K562 (cell line): ENCODE results near the gene ATG7. TPM values are rescaled to one million over a fixed set of nuclear protein-coding genes. Genes with fewer than 3 reads are reported as not detected.

Experiments used
- ATAC-seq: fragments of 200-7000 bp; cut with Tn5 transposase; 3 replicates; pipeline ENCODE4 v1.9.1; 2020; ENCODE audit warnings: moderate library complexity
- BruUV-seq: library from RNA; stranded (reverse); fragments of 400-500 nt; replicated peaks from 2 replicates; lab custom pipeline; 2021; lab: Mats Ljungman, UMichigan
- CTCF ChIA-PET: fragments of 300-600 bp; formaldehyde crosslinking; extraction: SDS; loops from one replicate; lab custom pipeline; 2021; ENCODE audit warnings: low intra/inter-chr PET ratio; lab: Yijun Ruan, JAX
- POLR2A ChIA-PET: fragments of 300-600, 350-650 bp; sonication (Branson Sonifier 250); formaldehyde crosslinking; extraction: SDS; loops from one replicate; lab custom pipeline; 2021; ENCODE audit warnings: antibody characterized with exemption, inconsistent platforms; lab: Yijun Ruan, JAX
- DNase-seq, 4 experiments: peaks; one replicate each; pipeline versions ENCODE4 v3.0.0 to v3.0.0-alpha.2; 2011 to 2018; ENCODE audit warnings: low spot score in 3 of 4, mixed read lengths in 3 of 4; ENCODE audit errors: extremely low read depth in 1 of 4
- FAIRE-seq: peaks from 2 replicates; lab custom pipeline; 2011; peaks lifted over from hg19 to GRCh38; lab: Jason Lieb, UNC
- H2AFZ ChIP-seq: 2 replicates; pipeline ENCODE4 v1.6.0; 2011; ENCODE audit warnings: low read depth, low read length, control low read depth, inconsistent platforms
- H3K27ac ChIP-seq: fragments of 200-600 bp; 3 replicates; pipeline ENCODE4 v1.8.0; 2011; ENCODE audit warnings: low read depth, mild to moderate bottlenecking, control low read depth, inconsistent platforms, low read length, moderate library complexity, mixed read lengths; ENCODE audit errors: extremely low read depth
- H3K27me3 ChIP-seq, 2 experiments: fragments of 300-600 bp in 1 of 2; 2 replicates in 1 of 2; 3 replicates in 1 of 2; pipeline versions ENCODE4 v1.6.0 to v1.8.0; 2011; ENCODE audit warnings: inconsistent platforms in 2 of 2, low read length in 2 of 2, mild to moderate bottlenecking in 1 of 2, mixed read lengths in 1 of 2, moderate library complexity in 1 of 2; ENCODE audit not compliant: control insufficient read depth in 2 of 2, insufficient read depth in 2 of 2
- H3K36me3 ChIP-seq: fragments of 300-600 bp; 3 replicates; pipeline ENCODE4 v1.8.0; 2011; ENCODE audit warnings: mild to moderate bottlenecking, low read length, inconsistent platforms; ENCODE audit not compliant: control insufficient read depth, insufficient read depth
- H3K4me1 ChIP-seq, 2 experiments: fragments of 200-600 bp in 1 of 2; replicated peaks in 1 of 2; 2 replicates in 1 of 2; 3 replicates in 1 of 2; pipeline versions ENCODE4 v1.5.1 to v1.8.0; 2011; ENCODE audit warnings: inconsistent platforms in 2 of 2, low read length in 2 of 2, mild to moderate bottlenecking in 1 of 2, mixed read lengths in 1 of 2, moderate library complexity in 1 of 2; ENCODE audit not compliant: control insufficient read depth in 2 of 2, insufficient read depth in 2 of 2
- H3K4me2 ChIP-seq: 2 replicates; pipeline ENCODE4 v1.6.1; 2011; ENCODE audit warnings: low read length, control low read depth, inconsistent platforms, mixed read lengths; ENCODE audit not compliant: insufficient read depth
- H3K4me3 ChIP-seq: fragments of 200-600 bp; sonication (generic), shearing (Covaris generic); 2 replicates; pipeline ENCODE4 v1.5.1; 2016; ENCODE audit warnings: control low read depth, inconsistent platforms
- H3K79me2 ChIP-seq: fragments of 200-600 bp; 3 replicates; pipeline ENCODE4 v1.8.0; 2011; ENCODE audit warnings: low read length, inconsistent platforms; ENCODE audit not compliant: control insufficient read depth, insufficient read depth
- H3K9ac ChIP-seq, 2 experiments: 2 replicates each; pipeline versions ENCODE4 v1.6.0 to v1.6.1; 2011; ENCODE audit warnings: low read depth in 2 of 2, low read length in 2 of 2, control low read depth in 1 of 2, inconsistent platforms in 1 of 2, mild to moderate bottlenecking in 1 of 2, mixed read lengths in 1 of 2; ENCODE audit not compliant: insufficient read depth in 1 of 2
- H3K9me1 ChIP-seq: one replicate; pipeline ENCODE4 v1.6.0; 2011; ENCODE audit warnings: inconsistent platforms, mild to moderate bottlenecking, low read length, moderate library complexity; ENCODE audit not compliant: control insufficient read depth, insufficient read depth
- H3K9me3 ChIP-seq: replicated peaks from 2 replicates; pipeline ENCODE4 v1.5.1; 2011; ENCODE audit warnings: low read depth, low read length, inconsistent platforms; ENCODE audit not compliant: control insufficient read depth, insufficient read depth
- H4K20me1 ChIP-seq: replicated peaks from 2 replicates; pipeline ENCODE4 v1.6.1; 2011; ENCODE audit warnings: low read length, inconsistent platforms, mixed read lengths; ENCODE audit not compliant: control insufficient read depth, insufficient read depth
- GTF2F1 ChIP-seq: IDR thresholded peaks from 2 replicates; pipeline ENCODE4 v1.6.1; 2011; ENCODE audit warnings: low read depth, low read length, improper control_type of control experiment
- HMG20B ChIP-seq: fragments of 250-450 bp; sonication (Bioruptor Pico); IDR thresholded peaks from 2 replicates; pipeline ENCODE4 v1.5.0; 2021; ENCODE audit warnings: mild to moderate bottlenecking
- KAT7 ChIP-seq: sonication (generic); formaldehyde crosslinking; IDR thresholded peaks from 2 replicates; pipeline ENCODE4 v1.8.0; 2022; ENCODE audit warnings: missing genetic modification reagents, mild to moderate bottlenecking, borderline replicate concordance
- NBN ChIP-seq: fragments of 450-650 bp; IDR thresholded peaks from 2 replicates; pipeline ENCODE4 v1.6.1; 2016; ENCODE audit warnings: low read depth, mild to moderate bottlenecking
- NCOR1 ChIP-seq: fragments of 450-650 bp; IDR thresholded peaks from 2 replicates; pipeline ENCODE4 v1.6.1; 2016; ENCODE audit warnings: mild to moderate bottlenecking, moderate library complexity
- PRDM10 ChIP-seq: fragments of 450-650 bp; IDR thresholded peaks from 2 replicates; pipeline ENCODE4 v1.6.1; 2018; ENCODE audit not compliant: partially characterized antibody
- RBM15 ChIP-seq: fragments of 200-400 bp; formaldehyde crosslinking; IDR thresholded peaks from 2 replicates; pipeline ENCODE4 v1.6.1; 2018; ENCODE audit warnings: mild to moderate bottlenecking, low read length, moderate library complexity; ENCODE audit not compliant: insufficient read depth
- RFX1 ChIP-seq: fragments of 450-650 bp; IDR thresholded peaks from 2 replicates; pipeline ENCODE4 v1.6.1; 2016; ENCODE audit warnings: mild to moderate bottlenecking, moderate library complexity
- ZNF12 ChIP-seq: sonication (generic); formaldehyde crosslinking; IDR thresholded peaks from 2 replicates; pipeline ENCODE4 v1.4.0; 2020; ENCODE audit warnings: mild to moderate bottlenecking, missing genetic modification reagents
- WGBS: fragments of 100-300 bp; shearing (Covaris generic); methylation state at CpG from one replicate; pipeline ENCODE4 v1.1.6; 2016; ENCODE audit warnings: low coverage, mixed read lengths; ENCODE audit not compliant: insufficient coverage; ENCODE audit errors: missing lambda C conversion rate; 5-methylcytosine and 5-hydroxymethylcytosine counted together
- in situ Hi-C: fragments of 300-500 bp; cut with MboI; formaldehyde crosslinking; loops from 4 replicates; pipeline ENCODE4 v1.15.0; 2018; ENCODE audit warnings: inconsistent platforms, mixed read lengths
- intact Hi-C: fragments of 100-400 bp; cut with micrococcal nuclease; formaldehyde crosslinking; loops from 2 replicates; pipeline ENCODE4 v1.14.2; 2022
- polyA plus RNA-seq, 8 experiments: library from polyadenylated mRNA; depleted of rRNA in 4 of 8; stranded (reverse) in 5 of 8; unstranded in 3 of 8; fragments of >200 nt; fragmentation: Nextera tagmentation in 2 of 8; fragmentation: Illumina TruSeq in 1 of 8; extraction: Ambion mirVana in 2 of 8; extraction: Trizol in 1 of 8; gene quantifications; 2 replicates each; pipeline versions ENCODE4 v1.2.1 to v1.2.3, GENCODE V29; 2011 to 2014; ENCODE audit warnings: inconsistent platforms in 1 of 8, missing spikeins in 1 of 8
- total RNA-seq, 7 experiments: library from RNA; depleted of rRNA in 6 of 7; stranded (reverse); fragments of >200 nt in 6 of 7; fragmentation: Illumina TruSeq in 2 of 7; extraction: Trizol in 2 of 7; gene quantifications; 2 replicates each; pipeline versions ENCODE4 v1.2.1 to v1.2.3, GENCODE V29; 2011 to 2021; ENCODE audit warnings: low replicate concordance in 1 of 7
- TF ChIP-seq, protein P1 (sequence below): fragments of 250-450 bp; sonication (Bioruptor Pico); IDR thresholded peaks from 2 replicates; pipeline ENCODE4 v1.4.0; 2020

ATG7 gene
- total and polyA plus RNA-seq, 9 of the 15 experiments (the other 6 are each of a cell fraction or from before 2014, with no cell fraction given): 18.3 to 45.3 (median 33.6) TPM

DNA sequence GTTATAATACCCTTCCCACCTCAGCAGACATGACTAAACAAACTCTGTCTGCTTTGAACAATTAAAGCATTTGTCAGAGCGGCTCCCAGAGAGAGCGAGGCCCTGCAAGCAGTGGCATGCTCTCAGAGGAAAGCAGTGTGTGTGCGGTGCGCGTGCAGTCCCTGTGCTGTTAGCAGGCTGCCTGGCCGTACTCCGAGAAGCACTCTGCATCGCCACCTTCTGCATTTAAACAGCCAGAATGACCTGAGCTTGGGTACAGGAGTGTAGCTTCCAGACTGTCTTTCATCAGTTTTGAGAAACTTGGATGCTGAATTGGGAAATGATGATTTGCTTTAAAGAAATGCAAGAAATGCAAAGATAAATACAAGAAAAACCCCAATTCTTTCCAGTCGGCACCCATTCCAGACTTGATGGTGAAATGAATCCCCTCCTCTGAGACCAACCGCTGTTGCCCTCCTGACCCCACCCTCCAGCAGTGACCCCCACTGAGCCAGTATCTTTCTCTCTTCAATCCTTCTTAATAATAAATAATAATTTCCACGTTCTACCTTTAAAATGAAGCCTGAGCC lies 258.0 kb downstream of the ATG7 start (continued):
- TF ChIP-seq PRDM10 (no peak), ZNF12 (CRISPR knock-in tag) (no peak), NCOR1 (no peak)
- TF ChIP-seq, all 486 proteins: peak for 0

DNA sequence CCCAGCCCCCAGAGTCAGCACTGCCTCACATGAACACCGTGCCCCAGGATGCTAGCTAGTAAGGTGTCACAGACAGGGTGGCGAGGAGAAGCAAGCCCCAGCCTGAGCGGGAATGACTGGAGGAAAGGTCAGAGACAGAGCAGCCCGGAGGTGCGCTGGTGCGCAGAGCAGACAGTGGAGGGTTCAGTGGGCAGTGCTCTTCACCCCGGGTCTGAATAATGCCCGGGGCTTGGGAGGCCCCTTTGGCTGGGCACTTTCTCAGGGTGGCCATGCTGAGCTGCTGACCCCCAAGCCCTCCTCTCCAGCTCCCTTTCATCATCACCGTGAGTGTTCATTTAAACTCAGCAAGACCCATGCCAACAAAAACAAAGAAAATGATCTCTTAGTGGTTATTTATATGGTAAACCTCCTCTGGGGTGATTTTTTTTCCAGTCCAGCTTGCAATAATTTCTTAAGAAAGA lies 260.8 kb downstream of the ATG7 start:
- Histone ChIP-seq H4K20me1 (no peaks in the 10 kb centered on the region; the same call in 1 of the 2 replicates), H3K4me2 (no peak overlapping the region), H3K27me3 (no peaks in the 10 kb centered on the region), H3K27ac (no peak overlapping the region), H3K9me1 (no peaks in the 10 kb centered on the region), H3K79me2 (no peaks in the 10 kb centered on the region), H3K36me3 (no peaks in the 10 kb centered on the region; the same call in 2 of the 3 replicates), H3K9me3 (no peaks in the 10 kb centered on the region), H3K4me1 (peaks cover 0 to 4% of the 10 kb centered on the region in 2 experiments; a peak in 2 of 5 replicates), H2AFZ (no peak overlapping the region), H3K4me3 (no peak overlapping the region), H3K9ac (peak overlapping the region in 1 of 2 experiments; percentile 48; a peak in 1 of 4 replicates)
- in situ Hi-C loops: no loop called here
- POLR2A ChIA-PET: no interaction called here
- WGBS: 62% methylated on average over 9 of the region's 9 CpGs
- intact Hi-C loops: no loop called here
- ATAC-seq: no peak
- CTCF ChIA-PET: no interaction called here
- no TSS peak for BruUV-seq
- no peak for FAIRE-seq
- no peak for DNase-seq
- TF ChIP-seq KAT7 (CRISPR knock-in tag) (no peak), NBN (no peak), RBM15 (no peak), HMG20B (no peak), GTF2F1 (no peak), RFX1 (no peak)
- TF ChIP-seq, protein P1, sequence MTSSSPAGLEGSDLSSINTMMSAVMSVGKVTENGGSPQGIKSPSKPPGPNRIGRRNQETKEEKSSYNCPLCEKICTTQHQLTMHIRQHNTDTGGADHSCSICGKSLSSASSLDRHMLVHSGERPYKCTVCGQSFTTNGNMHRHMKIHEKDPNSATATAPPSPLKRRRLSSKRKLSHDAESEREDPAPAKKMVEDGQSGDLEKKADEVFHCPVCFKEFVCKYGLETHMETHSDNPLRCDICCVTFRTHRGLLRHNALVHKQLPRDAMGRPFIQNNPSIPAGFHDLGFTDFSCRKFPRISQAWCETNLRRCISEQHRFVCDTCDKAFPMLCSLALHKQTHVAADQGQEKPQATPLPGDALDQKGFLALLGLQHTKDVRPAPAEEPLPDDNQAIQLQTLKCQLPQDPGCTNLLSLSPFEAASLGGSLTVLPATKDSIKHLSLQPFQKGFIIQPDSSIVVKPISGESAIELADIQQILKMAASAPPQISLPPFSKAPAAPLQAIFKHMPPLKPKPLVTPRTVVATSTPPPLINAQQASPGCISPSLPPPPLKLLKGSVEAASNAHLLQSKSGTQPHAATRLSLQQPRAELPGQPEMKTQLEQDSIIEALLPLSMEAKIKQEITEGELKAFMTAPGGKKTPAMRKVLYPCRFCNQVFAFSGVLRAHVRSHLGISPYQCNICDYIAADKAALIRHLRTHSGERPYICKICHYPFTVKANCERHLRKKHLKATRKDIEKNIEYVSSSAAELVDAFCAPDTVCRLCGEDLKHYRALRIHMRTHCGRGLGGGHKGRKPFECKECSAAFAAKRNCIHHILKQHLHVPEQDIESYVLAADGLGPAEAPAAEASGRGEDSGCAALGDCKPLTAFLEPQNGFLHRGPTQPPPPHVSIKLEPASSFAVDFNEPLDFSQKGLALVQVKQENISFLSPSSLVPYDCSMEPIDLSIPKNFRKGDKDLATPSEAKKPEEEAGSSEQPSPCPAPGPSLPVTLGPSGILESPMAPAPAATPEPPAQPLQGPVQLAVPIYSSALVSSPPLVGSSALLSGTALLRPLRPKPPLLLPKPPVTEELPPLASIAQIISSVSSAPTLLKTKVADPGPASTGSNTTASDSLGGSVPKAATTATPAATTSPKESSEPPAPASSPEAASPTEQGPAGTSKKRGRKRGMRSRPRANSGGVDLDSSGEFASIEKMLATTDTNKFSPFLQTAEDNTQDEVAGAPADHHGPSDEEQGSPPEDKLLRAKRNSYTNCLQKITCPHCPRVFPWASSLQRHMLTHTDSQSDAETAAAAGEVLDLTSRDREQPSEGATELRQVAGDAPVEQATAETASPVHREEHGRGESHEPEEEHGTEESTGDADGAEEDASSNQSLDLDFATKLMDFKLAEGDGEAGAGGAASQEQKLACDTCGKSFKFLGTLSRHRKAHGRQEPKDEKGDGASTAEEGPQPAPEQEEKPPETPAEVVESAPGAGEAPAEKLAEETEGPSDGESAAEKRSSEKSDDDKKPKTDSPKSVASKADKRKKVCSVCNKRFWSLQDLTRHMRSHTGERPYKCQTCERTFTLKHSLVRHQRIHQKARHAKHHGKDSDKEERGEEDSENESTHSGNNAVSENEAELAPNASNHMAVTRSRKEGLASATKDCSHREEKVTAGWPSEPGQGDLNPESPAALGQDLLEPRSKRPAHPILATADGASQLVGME (CRISPR knock-in tag): no peak
